Activated CD4-positive, CD25-positive, alpha-beta regulatory T cell treated with anti-CD3 and anti-CD28 coated beads, Interleukin-2, amount 50 U/mL, for 16 hours (primary cell): Measurements from ENCODE around the gene GNA14.
"Not testable (repeated sequence)": the region's sequence is repeated elsewhere in the genome, so short reads cannot be mapped to it uniquely, and the experiment has no call there.

Source experiments
- DNase-seq: peaks from one replicate; pipeline ENCODE4 v3.0.0-alpha.2; 2020; ENCODE audit warnings: low read depth, low spot score

GNA14 gene

DNA sequence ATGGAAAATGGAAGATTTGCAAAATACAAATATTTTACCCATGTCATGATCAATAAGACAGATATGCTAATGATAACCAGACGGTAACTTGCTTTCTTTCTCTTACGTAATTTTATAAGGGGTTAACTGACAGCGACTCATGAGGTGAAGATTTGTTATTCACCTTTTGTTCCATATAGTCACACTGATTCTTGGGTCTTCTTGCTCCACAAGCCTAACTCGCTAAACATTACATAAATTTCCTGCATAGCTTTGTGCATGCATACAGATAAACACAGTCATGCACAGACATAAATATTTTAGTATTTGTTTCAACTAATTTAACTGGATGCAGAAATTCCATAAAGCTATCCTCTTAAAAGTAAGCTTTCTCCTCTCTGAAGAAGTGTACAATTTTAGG lies 244.9 kb downstream of the GNA14 start:
- DNase-seq: no peak

DNA sequence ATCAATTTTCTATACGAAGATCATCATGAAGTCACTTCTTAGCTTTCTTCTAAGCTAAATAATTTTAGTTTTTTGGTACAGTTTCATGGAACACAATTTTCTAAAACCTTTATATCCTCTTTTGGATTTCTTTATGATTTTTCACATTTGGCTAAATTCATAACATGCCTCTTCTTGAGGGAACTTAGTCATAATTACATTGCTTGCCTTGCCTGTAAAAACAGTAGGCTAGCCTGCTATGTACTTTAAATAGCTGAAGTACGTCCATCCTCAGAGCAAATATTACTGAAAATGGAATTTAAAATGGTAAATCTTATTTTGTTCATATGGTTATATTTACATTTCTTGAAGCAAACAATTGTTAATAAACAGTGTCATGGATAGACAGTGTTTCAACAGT lies 245.8 kb downstream of the GNA14 start:
- DNase-seq: no peak

GRCh38 chr9:77399964-77400363 lies 248.2 kb downstream of the GNA14 start:
- no peak for DNase-seq

DNA sequence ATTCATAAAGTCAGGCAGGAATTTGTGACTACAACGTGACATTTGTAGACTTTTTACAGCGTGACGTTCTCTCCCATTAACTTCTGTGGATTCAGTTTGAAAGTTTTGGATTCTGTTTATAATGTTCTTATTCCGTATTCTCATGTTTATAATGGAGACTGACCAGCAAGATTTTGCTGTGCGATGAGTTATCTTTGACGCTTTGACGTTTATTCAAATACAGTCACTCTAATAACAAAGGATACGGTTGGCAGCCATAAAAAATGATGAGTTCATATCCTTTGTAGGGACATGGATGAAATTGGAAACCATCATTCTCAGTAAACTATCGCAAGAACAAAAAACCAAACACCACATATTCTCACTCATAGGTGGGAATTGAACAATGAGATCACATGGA lies 249.5 kb downstream of the GNA14 start:
- not testable (repeated sequence) for DNase-seq

GRCh38 chr9:77392328-77392727 lies 255.8 kb downstream of the GNA14 start:
- no peak for DNase-seq

GRCh38 chr9:77391834-77392233 lies 256.3 kb downstream of the GNA14 start:
- DNase-seq: no peak

- no peak for DNase-seq
Measured at GRCh38 chr9:77386187-77386586, 261.9 kb downstream of the GNA14 start.

- DNase-seq: no peak
Measured at GRCh38 chr9:77384406-77384805, 263.7 kb downstream of the GNA14 start.

DNA sequence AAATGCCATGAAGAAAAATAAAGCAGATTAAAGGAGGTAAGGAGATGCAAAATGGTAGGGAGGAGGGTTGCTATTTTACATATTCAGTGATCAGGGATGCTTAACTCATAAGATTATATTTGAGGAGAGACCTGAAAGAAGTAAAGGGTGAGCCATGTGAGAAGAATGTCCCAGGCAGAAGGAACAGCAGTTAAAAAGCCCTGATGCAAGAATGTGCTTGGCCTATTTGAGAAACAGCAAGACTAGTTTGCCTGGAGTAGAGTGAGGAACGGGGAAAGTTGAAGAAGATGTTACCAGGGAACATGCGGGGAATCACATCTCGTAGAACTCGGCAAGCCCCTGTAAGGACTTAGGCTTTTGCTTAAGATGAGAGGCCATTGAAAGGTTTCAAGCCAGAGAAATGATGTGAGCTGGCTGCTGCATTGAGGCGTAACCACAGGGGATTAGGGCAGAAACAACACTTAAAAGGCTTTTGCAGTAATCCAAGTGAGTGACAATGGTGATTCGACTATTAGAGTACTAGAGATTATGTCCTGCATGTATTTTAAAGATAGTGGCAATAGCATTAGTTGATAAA lies 272.1 kb downstream of the GNA14 start:
- DNase-seq: no peak

DNA sequence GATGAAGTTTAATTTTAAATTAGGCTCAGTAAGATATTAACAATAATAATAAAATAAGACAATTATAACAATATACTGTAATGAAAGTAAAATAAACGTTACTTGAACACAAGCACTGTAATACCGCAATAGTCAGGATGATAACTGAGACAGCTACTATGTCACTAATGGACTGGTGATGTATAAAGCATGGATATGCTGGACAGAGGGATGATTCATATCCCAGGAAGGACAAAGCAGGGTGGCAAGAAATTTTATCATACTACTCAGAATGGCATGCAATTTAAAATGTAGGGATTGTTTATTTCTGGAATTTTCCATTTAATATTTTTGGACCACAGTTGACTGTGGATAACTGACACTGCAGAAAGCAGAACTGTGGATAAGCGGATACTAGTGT lies 273.9 kb downstream of the GNA14 start:
- no peak for DNase-seq
